H1 (cell line): Measurements from ENCODE around the gene PCGF3. TPM values are rescaled to one million over a fixed set of nuclear protein-coding genes. Genes with fewer than 3 reads are reported as not detected.

Experiments used
- CTCF ChIA-PET: fragments of 300-600 bp; sonication (Branson Sonifier 250); formaldehyde crosslinking; loops from one replicate; lab custom pipeline; 2021; ENCODE audit not compliant: partially characterized antibody; lab: Charles Lee
- POLR2A ChIA-PET: fragments of 300-600 bp; sonication (Branson Sonifier 250); formaldehyde crosslinking; loops from one replicate; lab custom pipeline; 2021; ENCODE audit warnings: inconsistent platforms; ENCODE audit not compliant: partially characterized antibody; lab: Charles Lee
- DNase-seq, 2 experiments: peaks; one replicate each; pipeline versions ENCODE4 v3.0.0 to v3.0.0-alpha.2; 2010 to 2022; ENCODE audit warnings: low spot score in 2 of 2, low read depth in 1 of 2, mixed read lengths in 1 of 2
- FAIRE-seq: peaks from 2 replicates; lab custom pipeline; 2011; peaks lifted over from hg19 to GRCh38; lab: Jason Lieb, UNC
- H2AFZ ChIP-seq: 2 replicates; pipeline ENCODE4 v1.8.1; 2012; ENCODE audit warnings: low read length, inconsistent platforms
- H2AK5ac ChIP-seq: 2 replicates; pipeline ENCODE4 v1.6.1; 2013; ENCODE audit warnings: low read depth, low read length
- H2BK120ac ChIP-seq: replicated peaks from 2 replicates; pipeline ENCODE3; 2013; ENCODE audit warnings: low read depth, low read length, inconsistent platforms
- H2BK12ac ChIP-seq: 2 replicates; pipeline ENCODE4 v1.6.1; 2013; ENCODE audit warnings: low read depth, low read length
- H2BK15ac ChIP-seq: 2 replicates; pipeline ENCODE4 v1.6.1; 2013; ENCODE audit warnings: low read length
- H2BK20ac ChIP-seq: 2 replicates; pipeline ENCODE4 v1.6.1; 2013; ENCODE audit warnings: low read length
- H2BK5ac ChIP-seq: 2 replicates; pipeline ENCODE4 v1.6.1; 2013; ENCODE audit warnings: low read depth, low read length
- H3K14ac ChIP-seq: 2 replicates; pipeline ENCODE4 v1.6.1; 2013; ENCODE audit warnings: inconsistent platforms; ENCODE audit not compliant: insufficient read length
- H3K18ac ChIP-seq: 2 replicates; pipeline ENCODE4 v1.6.1; 2013; ENCODE audit warnings: low read length; ENCODE audit errors: extremely low read depth
- H3K23ac ChIP-seq: 2 replicates; pipeline ENCODE4 v1.6.1; 2013; ENCODE audit warnings: inconsistent platforms; ENCODE audit not compliant: insufficient read length
- H3K23me2 ChIP-seq: 2 replicates; pipeline ENCODE4 v1.6.1; 2013; ENCODE audit warnings: low read depth, low read length
- H3K27ac ChIP-seq: 2 replicates; pipeline ENCODE4 v1.6.1; 2011; ENCODE audit warnings: low read depth, low read length, inconsistent platforms
- H3K27me3 ChIP-seq, 4 experiments: replicated peaks in 1 of 4; 1 replicate in 1 of 4; 2 replicates in 3 of 4; pipeline versions ENCODE4 v1.6.1 to v1.8.1; 2011 to 2013; ENCODE audit warnings: low read length in 3 of 4, mild to moderate bottlenecking in 3 of 4, inconsistent platforms in 2 of 4, mixed read lengths in 2 of 4, moderate library complexity in 1 of 4; ENCODE audit not compliant: control insufficient read depth in 3 of 4, insufficient read depth in 3 of 4; ENCODE audit errors: extremely low read depth in 1 of 4
- H3K36me3 ChIP-seq, 4 experiments: 2 replicates each; pipeline versions ENCODE4 v1.6.1 to v1.8.1; 2011 to 2013; ENCODE audit warnings: mild to moderate bottlenecking in 4 of 4, low read length in 3 of 4, moderate library complexity in 2 of 4, control low read depth in 1 of 4, inconsistent platforms in 1 of 4; ENCODE audit not compliant: insufficient read depth in 4 of 4, control insufficient read depth in 2 of 4
- H3K4ac ChIP-seq: replicated peaks from 2 replicates; pipeline ENCODE3; 2013; ENCODE audit warnings: low read length, low read depth, mixed read lengths, inconsistent platforms; ENCODE audit not compliant: insufficient read length
- H3K4me1 ChIP-seq, 4 experiments: replicated peaks in 1 of 4; 1 replicate in 1 of 4; 2 replicates in 3 of 4; pipeline versions ENCODE4 v1.6.1 to v1.8.1; 2011 to 2013; ENCODE audit warnings: low read length in 3 of 4, inconsistent platforms in 2 of 4, mixed read lengths in 1 of 4; ENCODE audit not compliant: insufficient read depth in 4 of 4, control insufficient read depth in 3 of 4
- H3K4me2 ChIP-seq, 2 experiments: 2 replicates each; pipeline versions ENCODE4 v1.6.1 to v1.8.1; 2011 to 2013; ENCODE audit warnings: low read depth in 2 of 2, low read length in 2 of 2, control low read depth in 1 of 2, inconsistent platforms in 1 of 2, mild to moderate bottlenecking in 1 of 2; ENCODE audit not compliant: insufficient read depth in 1 of 2
- H3K4me3 ChIP-seq, 4 experiments: fragments of 200-600, 300-600 bp in 1 of 4; sonication (generic), shearing (Covaris generic), sonication (Bioruptor Twin) in 1 of 4; 2 replicates each; pipeline versions ENCODE4 v1.5.1 to v1.8.1; 2011 to 2016; ENCODE audit warnings: low read length in 4 of 4, low read depth in 3 of 4, control low read depth in 2 of 4, inconsistent platforms in 2 of 4, mild to moderate bottlenecking in 2 of 4, mixed read lengths in 1 of 4, moderate library complexity in 1 of 4; ENCODE audit not compliant: insufficient read depth in 2 of 4; ENCODE audit errors: extremely low read depth in 1 of 4
- H3K56ac ChIP-seq: replicated peaks from 2 replicates; pipeline ENCODE3; 2013; ENCODE audit warnings: low read depth, mild to moderate bottlenecking, mixed read lengths, low read length, inconsistent platforms; ENCODE audit not compliant: insufficient read length
- H3K79me1 ChIP-seq: 2 replicates; pipeline ENCODE4 v1.6.1; 2013; ENCODE audit warnings: low read depth, low read length, control low read depth
- H3K79me2 ChIP-seq, 2 experiments: 2 replicates each; pipeline versions ENCODE4 v1.6.1 to v1.8.1; 2012 to 2013; ENCODE audit warnings: low read length in 2 of 2, mild to moderate bottlenecking in 2 of 2, inconsistent platforms in 1 of 2; ENCODE audit not compliant: insufficient read depth in 2 of 2, control insufficient read depth in 1 of 2
- H3K9ac ChIP-seq, 4 experiments: replicated peaks in 1 of 4; 1 replicate in 1 of 4; 2 replicates in 3 of 4; pipeline versions ENCODE4 v1.6.1 to v1.8.1; 2011 to 2013; ENCODE audit warnings: low read depth in 3 of 4, low read length in 3 of 4, control low read depth in 2 of 4, mild to moderate bottlenecking in 2 of 4, moderate library complexity in 2 of 4, inconsistent platforms in 1 of 4; ENCODE audit errors: extremely low read depth in 1 of 4
- H3K9me3 ChIP-seq, 2 experiments: 2 replicates each; pipeline versions ENCODE4 v1.6.1 to v1.8.1; 2012 to 2013; ENCODE audit warnings: mild to moderate bottlenecking in 2 of 2, moderate library complexity in 2 of 2, control low read depth in 1 of 2, inconsistent platforms in 1 of 2, low read depth in 1 of 2, low read length in 1 of 2, mixed read lengths in 1 of 2; ENCODE audit not compliant: insufficient read depth in 2 of 2
- H4K20me1 ChIP-seq, 2 experiments: replicated peaks in 1 of 2; 2 replicates each; pipeline versions ENCODE3 to v1.8.1; 2011 to 2013; ENCODE audit warnings: inconsistent platforms in 2 of 2, low read length in 2 of 2, mild to moderate bottlenecking in 1 of 2; ENCODE audit not compliant: insufficient read depth in 2 of 2, control insufficient read depth in 1 of 2
- H4K5ac ChIP-seq: 2 replicates; pipeline ENCODE4 v1.6.1; 2013; ENCODE audit warnings: low read length, low read depth, mixed read lengths, inconsistent platforms; ENCODE audit not compliant: insufficient read length
- H4K8ac ChIP-seq: 2 replicates; pipeline ENCODE4 v1.8.0; 2013; ENCODE audit warnings: mild to moderate bottlenecking, moderate library complexity, low read length, inconsistent platforms; ENCODE audit not compliant: insufficient read depth; ENCODE audit errors: extremely low read depth
- H4K91ac ChIP-seq: replicated peaks from 2 replicates; pipeline ENCODE3; 2013; ENCODE audit warnings: low read length, mixed read lengths, inconsistent platforms; ENCODE audit not compliant: insufficient read length
- BCL11A ChIP-seq, 2 experiments: IDR thresholded peaks; one replicate each; pipeline ENCODE4 v1.6.1; 2011; ENCODE audit warnings: low read depth in 2 of 2, low read length in 2 of 2, mild to moderate bottlenecking in 2 of 2
- CBX5 ChIP-seq: fragments of 300-800, 300-1000 bp; sonication (generic); IDR thresholded peaks from 2 replicates; pipeline ENCODE4 v1.7.1; 2016; ENCODE audit warnings: antibody characterized with exemption, low read length, low read depth
- CTBP2 ChIP-seq: IDR thresholded peaks from 2 replicates; pipeline ENCODE4 v1.7.0; 2011; ENCODE audit warnings: borderline replicate concordance, mild to moderate bottlenecking, moderate library complexity, mixed read lengths, low read length; ENCODE audit not compliant: insufficient read depth, insufficient read length
- EP300 ChIP-seq, 2 experiments: IDR thresholded peaks; 1 replicate in 1 of 2; 2 replicates in 1 of 2; pipeline ENCODE4 v1.6.1; 2011 to 2012; ENCODE audit warnings: low read depth in 2 of 2, low read length in 2 of 2, mild to moderate bottlenecking in 2 of 2, borderline replicate concordance in 1 of 2, inconsistent platforms in 1 of 2, moderate library complexity in 1 of 2
- GTF2F1 ChIP-seq: IDR thresholded peaks from 2 replicates; pipeline ENCODE4 v1.6.1; 2012; ENCODE audit warnings: low read depth, low read length, improper control_type of control experiment, borderline replicate concordance
- MAX ChIP-seq: IDR thresholded peaks from 2 replicates; pipeline ENCODE4 v1.6.1; 2012; ENCODE audit warnings: inconsistent platforms
- NRF1 ChIP-seq: IDR thresholded peaks from 2 replicates; pipeline ENCODE4 v1.6.1; 2011; ENCODE audit warnings: mild to moderate bottlenecking, low read depth, low read length, improper control_type of control experiment
- POLR2A ChIP-seq, 2 experiments: IDR thresholded peaks; 1 replicate in 1 of 2; 2 replicates in 1 of 2; pipeline ENCODE4 v1.6.1; 2011; ENCODE audit warnings: low read depth in 2 of 2, low read length in 2 of 2, mild to moderate bottlenecking in 2 of 2; ENCODE audit errors: control extremely low read depth in 1 of 2
- RNF2 ChIP-seq: fragments of 200-900, 300-1000 bp; sonication (generic); IDR thresholded peaks from 2 replicates; pipeline ENCODE4 v1.7.1; 2016; ENCODE audit warnings: borderline replicate concordance, low read depth, mild to moderate bottlenecking, antibody characterized with exemption, low read length; ENCODE audit not compliant: poor library complexity, severe bottlenecking; ENCODE audit errors: missing control alignments
- RXRA ChIP-seq: IDR thresholded peaks from 2 replicates; pipeline ENCODE4 v1.6.1; 2011; ENCODE audit warnings: low read depth, mild to moderate bottlenecking, low read length, moderate library complexity; ENCODE audit not compliant: insufficient read depth
- SIRT6 ChIP-seq: IDR thresholded peaks from one replicate; pipeline ENCODE4 v1.7.1; 2012; ENCODE audit warnings: low read length, inconsistent platforms
- SUZ12 ChIP-seq: fragments of 200-600 bp; sonication (generic); IDR thresholded peaks from 2 replicates; pipeline ENCODE4 v1.6.1; 2012; ENCODE audit warnings: mild to moderate bottlenecking, inconsistent platforms, low read length, moderate library complexity, mixed read lengths
- TCF12 ChIP-seq: IDR thresholded peaks from 2 replicates; pipeline ENCODE4 v1.6.1; 2011; ENCODE audit warnings: low read depth, mild to moderate bottlenecking, low read length
- WGBS, 2 experiments: shearing (Covaris generic) in 1 of 2; methylation state at CpG; one replicate each; pipeline versions ENCODE4 v1.1.6 to v1.1.7; 2013 to 2015; ENCODE audit warnings: low lambda C conversion rate in 2 of 2, mixed read lengths in 2 of 2, inconsistent platforms in 1 of 2, low coverage in 1 of 2, missing lambda C conversion rate in 1 of 2; ENCODE audit not compliant: insufficient replicate concordance in 2 of 2, insufficient coverage in 1 of 2, insufficient read length in 1 of 2; ENCODE audit errors: extremely low coverage in 1 of 2, missing lambda C conversion rate in 1 of 2; 5-methylcytosine and 5-hydroxymethylcytosine counted together
- polyA plus RNA-seq, 7 experiments: library from polyadenylated mRNA; depleted of rRNA in 3 of 7; stranded (reverse) in 5 of 7; unstranded in 2 of 7; fragments of >200 nt in 5 of 7; fragments of 200-250 nt in 2 of 7; gene quantifications; 1 replicate in 5 of 7; 2 replicates in 1 of 7; 4 replicates in 1 of 7; pipeline versions ENCODE4 v1.2.1 to v1.2.3, GENCODE V29; 2011 to 2013; ENCODE audit warnings: missing spikeins in 2 of 7, mixed read lengths in 2 of 7
- total RNA-seq: library from RNA; stranded (reverse); fragmentation: NEBNext Ultra II Directional; extraction: Animal tissue kit (Norgen Biotek cat#: 25700); gene quantifications from 2 replicates; pipeline ENCODE4 v1.2.1, GENCODE V29; 2021

The PCGF3 gene
- total and polyA plus RNA-seq, 2 of the 8 experiments (the other 6 are each of a cell fraction or from before 2014, with no cell fraction given) = 52.7 to 52.9 TPM

- Histone ChIP-seq H2BK12ac (no peak overlapping the region), H3K4me1 (no peaks in the 10 kb centered on the region), H2BK20ac (no peak overlapping the region), H2AK5ac (no peak overlapping the region), H3K23me2 (no peaks in the 10 kb centered on the region), H3K27ac (no peak overlapping the region), H3K79me1 (peaks cover 13% of the 10 kb centered on the region), H3K23ac (no peak overlapping the region), H3K18ac (no peak overlapping the region), H3K9ac (no peak overlapping the region), H3K4ac (no peak overlapping the region), H3K9me3 (peaks cover 0 to 4% of the 10 kb centered on the region in 2 experiments; a peak in 1 of 4 replicates), H3K79me2 (peaks cover 3 to 58% of the 10 kb centered on the region in 2 experiments; a peak in 3 of 4 replicates), H3K14ac (no peak overlapping the region), H3K36me3 (peaks cover 0 to 15% (median 6%) of the 10 kb centered on the region in 4 experiments; a peak in 5 of 8 replicates), H2BK120ac (no peak overlapping the region), H4K5ac (no peak overlapping the region), H3K4me3 (no peak overlapping the region), H4K20me1 (peaks cover 29 to 35% of the 10 kb centered on the region in 2 experiments), H3K27me3 (no peaks in the 10 kb centered on the region), H4K8ac (no peak overlapping the region), H4K91ac (no peak overlapping the region), H2BK15ac (no peak overlapping the region), H3K4me2 (no peak overlapping the region), H2AFZ (no peak overlapping the region), H3K56ac (no peak overlapping the region), H2BK5ac (no peak overlapping the region)
- no peak for DNase-seq
- no peak for FAIRE-seq
- ChIA-PET POLR2A (interaction anchor here (0.8 kb wide), 1 partner anchor 17 kb away, joined by 3 read pairs; no protein-coding TSS in a partner anchor), CTCF (interaction anchor here (0.6 kb wide), 2 partner anchors 48 to 101 kb away, joined by 3 read pairs; partner anchors contain the start of gene PDE6B)
- 89% methylated on average over 16 of the region's 16 CpGs; no CpG with 5 or more reads in 1 of the 2 experiments for WGBS, 2 experiments
- TF ChIP-seq NRF1 (no peak), RNF2 (no peak), POLR2A (IDR thresholded peaks at IDR 0.05; ENCODE audit: control extremely low read depth in 1 of 2, low read depth in 2 of 2, low read length in 2 of 2) (no peak), RXRA (no peak), GTF2F1 (no peak), SUZ12 (no peak), SIRT6 (no peak), BCL11A (IDR thresholded peaks at IDR 0.05; ENCODE audit: low read depth in 2 of 2, low read length in 2 of 2) (no peak), EP300 (IDR thresholded peaks at IDR 0.05; ENCODE audit: borderline replicate concordance in 1 of 2, low read depth in 2 of 2, low read length in 2 of 2) (no peak), MAX (no peak), CBX5 (no peak), CTBP2 (no peak), TCF12 (no peak)
Observed at GRCh38 chr4:726235-726787, 20.7 kb downstream of the PCGF3 start.
